ENCODE measurements around the gene FOXJ3.

FOXJ3 gene

GRCh38 chr1:42312576-42313212, 22.3 kb downstream of the FOXJ3 start:
- peak; percentile 6 for DNase-seq (ENCODE audit: low read depth)
- no peak for TF ChIP-seq CTCF (IDR thresholded peaks at IDR 0.05; ENCODE audit: insufficient read depth, low read depth, low read length, missing control alignments)
- H3K4me3 ChIP-seq (ENCODE audit: low read length): no peak overlapping the region

- no peak for TF ChIP-seq CTCF (IDR thresholded peaks at IDR 0.05; ENCODE audit: insufficient read depth, low read depth, low read length, missing control alignments)
- DNase-seq (ENCODE audit: low read depth): no peak
- no peak overlapping the region for H3K4me3 ChIP-seq (ENCODE audit: low read length)
These were observed 23.1 kb downstream of the FOXJ3 start for GRCh38 chr1:42311897-42312296.

GRCh38 chr1:42311138-42311537, 23.9 kb downstream of the FOXJ3 start:
- DNase-seq (ENCODE audit: low read depth): peak; percentile 44

GRCh38 chr1:42306977-42307376, 28.1 kb downstream of the FOXJ3 start:
- DNase-seq (ENCODE audit: low read depth): no peak
- TF ChIP-seq CTCF (IDR thresholded peaks at IDR 0.05; ENCODE audit: insufficient read depth, low read depth, low read length, missing control alignments): no peak
- H3K4me3 ChIP-seq (ENCODE audit: low read length): no peak overlapping the region

More at GRCh38 chr1:42311138-42311537, 23.9 kb downstream of the FOXJ3 start:
- no peak for TF ChIP-seq CTCF (IDR thresholded peaks at IDR 0.05; ENCODE audit: insufficient read depth, low read depth, low read length, missing control alignments)
- H3K4me3 ChIP-seq (ENCODE audit: low read length): no peak overlapping the region

GRCh38 chr1:42305639-42306038, 29.4 kb downstream of the FOXJ3 start:
- DNase-seq (ENCODE audit: low read depth): peak; percentile 48
- TF ChIP-seq CTCF (IDR thresholded peaks at IDR 0.05; ENCODE audit: insufficient read depth, low read depth, low read length, missing control alignments): no peak
- no peak overlapping the region for H3K4me3 ChIP-seq (ENCODE audit: low read length)

- no peak for DNase-seq (ENCODE audit: low read depth)
- no peak overlapping the region for H3K4me3 ChIP-seq (ENCODE audit: low read length)
- TF ChIP-seq CTCF (IDR thresholded peaks at IDR 0.05; ENCODE audit: insufficient read depth, low read depth, low read length, missing control alignments): no peak
These were observed 33.0 kb downstream of the FOXJ3 start for GRCh38 chr1:42302034-42302433.

GRCh38 chr1:42298520-42298919, 36.5 kb downstream of the FOXJ3 start:
- no peak overlapping the region for H3K4me3 ChIP-seq (ENCODE audit: low read length)
- DNase-seq (ENCODE audit: low read depth): no peak
- no peak for TF ChIP-seq CTCF (IDR thresholded peaks at IDR 0.05; ENCODE audit: insufficient read depth, low read depth, low read length, missing control alignments)

Data from epithelial cell of esophagus (primary cell).